HG02870 (cell line): ENCODE measurements around the gene CDC42EP4.

Source experiments
- ATAC-seq: cut with Tn5 transposase; IDR thresholded peaks from one replicate; pipeline ENCODE4 v1.9.1; 2021; ENCODE audit warnings: mild to moderate bottlenecking, moderate library complexity; ENCODE audit not compliant: unreplicated experiment

Gene CDC42EP4

GRCh38 chr17:73261952-73262675, 49.7 kb downstream of the CDC42EP4 start:
- no peak for ATAC-seq

- no peak for ATAC-seq
Measured at GRCh38 chr17:73261617-73261951, 50.2 kb downstream of the CDC42EP4 start, which contains the start of gene CPSF4L. TSS of gene CPSF4L (minus strand) at chr17:73261880. CDS start at chr17:73261818, 62 bp downstream.

- no peak for ATAC-seq
Measured at GRCh38 chr17:73257516-73257915, 54.3 kb downstream of the CDC42EP4 start.

GRCh38 chr17:73256220-73256619, 55.6 kb downstream of the CDC42EP4 start:
- no peak for ATAC-seq

DNA sequence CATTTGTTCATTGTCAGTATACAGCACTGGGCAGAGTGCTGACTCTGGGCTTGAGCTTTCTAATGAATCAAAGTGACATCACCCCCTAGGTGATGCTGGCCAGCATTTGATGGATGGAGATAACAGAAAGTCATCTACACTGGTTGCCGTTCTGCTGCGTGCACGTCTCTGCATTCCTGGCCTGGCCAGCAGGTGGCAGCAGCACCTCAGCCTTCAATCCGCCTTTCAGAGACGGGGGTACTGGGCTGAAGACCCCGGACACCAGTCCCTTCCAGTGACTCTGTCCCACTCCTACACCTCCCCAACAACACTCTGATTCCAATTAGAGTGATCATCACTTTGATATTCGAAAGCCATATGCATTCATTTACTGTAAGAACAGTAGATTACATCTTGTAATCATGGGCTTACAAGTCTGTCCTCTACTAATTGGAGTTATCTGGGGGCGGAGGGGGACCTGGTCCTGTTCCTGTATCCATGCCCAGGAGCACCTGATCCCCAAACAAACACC, 56.1 kb downstream of the CDC42EP4 start:
- ATAC-seq, result no peak

- no peak for ATAC-seq
Measured at GRCh38 chr17:73251871-73252270, 59.9 kb downstream of the CDC42EP4 start.

DNA sequence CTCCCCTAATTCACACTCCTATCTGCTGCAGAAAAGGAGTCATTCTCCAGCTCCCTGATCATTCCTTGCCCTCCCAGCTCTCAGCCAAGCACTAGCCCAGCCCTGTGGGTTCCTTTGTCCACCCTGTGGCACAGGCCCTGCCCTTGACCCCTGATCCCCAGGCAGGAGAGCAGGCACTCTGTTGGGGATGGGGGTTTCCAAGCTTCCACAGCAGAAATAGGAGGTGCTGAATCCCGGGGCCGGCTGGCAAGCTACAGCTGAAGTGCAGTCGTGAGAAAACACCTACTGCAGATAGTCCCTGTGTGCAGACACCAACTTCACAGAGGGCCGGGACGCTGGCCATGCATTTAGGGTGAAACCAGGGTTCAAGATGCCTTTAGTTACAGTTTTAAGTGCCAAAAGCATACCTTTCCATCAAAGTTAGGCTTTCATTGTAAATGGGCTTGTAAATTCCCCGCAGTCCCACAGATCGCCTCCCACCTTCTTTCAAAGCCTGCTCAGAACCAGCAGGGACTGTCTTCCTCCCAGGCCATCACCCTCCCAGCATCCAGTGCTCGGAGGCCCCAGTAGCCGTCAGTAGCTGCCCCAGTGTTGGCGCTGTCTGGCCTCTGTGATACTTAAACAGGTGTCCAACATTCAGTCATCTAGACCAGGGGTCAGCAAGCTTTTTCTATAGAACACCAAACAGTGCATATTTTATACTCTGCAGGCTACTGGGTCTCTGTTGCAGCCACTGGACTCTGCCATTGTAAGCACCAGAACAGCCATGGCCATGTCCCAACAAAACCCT, 60.8 kb downstream of the CDC42EP4 start:
- no peak for ATAC-seq

- no peak for ATAC-seq
Measured at GRCh38 chr17:73249700-73250099, 62.1 kb downstream of the CDC42EP4 start.

DNA sequence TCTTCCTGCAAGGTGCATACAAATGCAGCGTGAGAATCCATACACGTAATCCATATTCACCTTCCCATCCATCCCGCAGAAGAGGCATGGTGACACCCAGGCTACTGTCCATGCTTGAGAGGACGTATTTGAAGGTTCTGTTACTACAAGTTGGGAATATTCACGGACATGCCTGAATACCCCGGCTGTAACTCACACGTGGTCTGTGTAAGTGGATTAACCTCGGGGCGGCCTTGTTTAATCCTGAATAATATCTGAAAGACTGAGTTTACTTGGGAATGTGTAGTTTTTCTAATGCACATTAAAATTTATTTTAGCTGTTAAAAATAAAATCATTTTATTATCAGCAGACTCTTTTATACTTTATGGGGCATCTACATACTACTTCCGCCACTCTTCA, 63.3 kb downstream of the CDC42EP4 start:
- no peak for ATAC-seq

DNA sequence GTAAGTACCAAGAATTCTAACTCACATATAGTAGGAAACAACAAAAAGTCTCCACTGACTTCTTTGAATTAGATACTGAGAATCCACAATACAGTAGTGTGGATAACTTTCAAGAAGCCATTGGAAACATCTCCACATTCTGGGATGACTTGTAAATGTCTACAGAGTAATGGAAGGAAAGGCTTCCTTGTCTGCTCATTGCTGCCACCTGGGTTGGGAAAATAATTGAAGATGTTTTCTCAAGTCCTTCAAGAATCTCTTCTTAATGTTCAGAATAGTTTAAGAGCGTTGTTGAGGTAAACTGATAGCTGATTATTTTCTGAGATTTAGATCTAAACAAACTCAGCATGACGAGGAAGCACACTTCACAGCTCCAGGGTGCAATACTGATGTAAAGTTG, 64.1 kb downstream of the CDC42EP4 start:
- ATAC-seq, result no peak

DNA sequence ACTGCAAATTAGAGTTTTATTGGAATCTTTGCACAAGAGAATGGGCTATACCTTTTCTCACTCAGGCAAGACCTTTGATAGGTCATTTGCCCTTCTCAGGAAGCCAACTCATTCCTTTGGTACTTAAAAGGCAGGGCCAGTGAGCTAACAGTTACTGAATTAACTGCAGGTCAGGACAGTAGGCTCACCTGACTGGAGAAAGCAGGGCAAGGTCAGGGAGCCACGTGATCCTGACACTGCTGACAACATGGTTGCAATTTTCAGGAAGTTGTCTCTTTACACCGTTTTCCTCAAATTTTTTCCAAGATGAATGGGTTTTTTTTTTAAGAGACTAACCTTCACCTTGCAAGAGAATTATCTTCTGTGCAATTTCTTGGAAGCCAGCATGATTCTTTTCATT, 71.2 kb downstream of the CDC42EP4 start:
- no peak for ATAC-seq

DNA sequence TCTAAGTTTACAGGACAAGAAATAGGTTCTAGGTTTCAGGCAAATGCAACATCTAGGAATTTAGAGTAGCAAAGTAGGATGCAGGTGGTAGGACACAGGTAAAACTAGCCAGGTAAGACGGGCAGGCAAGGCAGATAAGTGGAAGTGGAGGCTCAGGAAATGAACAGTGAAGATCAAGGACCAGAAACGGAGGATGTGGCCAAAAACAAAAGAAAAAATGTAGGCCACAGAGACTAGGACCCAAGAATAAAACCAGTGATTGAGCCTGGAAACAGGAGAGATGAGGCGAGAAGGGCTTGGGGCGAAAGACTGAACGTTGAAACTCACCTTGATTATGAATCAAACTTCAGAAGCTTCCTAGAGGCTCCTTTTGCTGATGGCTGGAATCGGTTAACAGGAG, 74.1 kb downstream of the CDC42EP4 start:
- no peak for ATAC-seq

DNA sequence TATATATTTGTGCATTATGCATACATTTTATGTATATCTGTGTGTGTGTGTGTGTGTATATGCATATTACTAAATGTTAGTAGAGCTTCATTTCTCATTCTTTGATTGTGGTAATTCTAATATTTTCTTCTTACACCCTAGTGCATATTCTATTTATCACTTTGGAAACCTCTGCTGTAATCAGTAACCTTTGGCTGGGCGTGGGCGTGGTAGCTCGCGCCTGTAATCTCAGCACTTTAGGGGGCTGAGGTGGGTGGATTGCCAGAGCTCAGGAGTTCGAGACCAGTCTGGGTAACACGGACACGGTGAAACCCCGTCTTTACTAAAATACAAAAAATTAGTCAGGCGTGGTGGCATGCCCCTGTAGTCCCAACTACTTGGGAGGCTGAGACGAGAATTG, 77.1 kb downstream of the CDC42EP4 start:
- ATAC-seq, result no peak
